Astrocyte of the spinal cord (primary cell): Measurements from ENCODE around the gene DCST1.

ENCODE experiments used
- DNase-seq: peaks from one replicate; pipeline ENCODE4 v3.0.0; 2011; ENCODE audit warnings: low read depth, low spot score
- H3K4me3 ChIP-seq: 2 replicates; pipeline ENCODE4 v1.5.1; 2011; ENCODE audit warnings: low read depth, mild to moderate bottlenecking, low read length, moderate library complexity
- CTCF ChIP-seq: IDR thresholded peaks from 2 replicates; pipeline ENCODE4 v1.5.1; 2012; ENCODE audit warnings: low read depth, mild to moderate bottlenecking, low read length, inconsistent platforms
- in situ Hi-C: cut with HindIII; loops from 2 replicates; pipeline ENCODE4 v1.10.0; 2017; ENCODE audit warnings: low sequenced_read_pairs

Gene DCST1

DNA sequence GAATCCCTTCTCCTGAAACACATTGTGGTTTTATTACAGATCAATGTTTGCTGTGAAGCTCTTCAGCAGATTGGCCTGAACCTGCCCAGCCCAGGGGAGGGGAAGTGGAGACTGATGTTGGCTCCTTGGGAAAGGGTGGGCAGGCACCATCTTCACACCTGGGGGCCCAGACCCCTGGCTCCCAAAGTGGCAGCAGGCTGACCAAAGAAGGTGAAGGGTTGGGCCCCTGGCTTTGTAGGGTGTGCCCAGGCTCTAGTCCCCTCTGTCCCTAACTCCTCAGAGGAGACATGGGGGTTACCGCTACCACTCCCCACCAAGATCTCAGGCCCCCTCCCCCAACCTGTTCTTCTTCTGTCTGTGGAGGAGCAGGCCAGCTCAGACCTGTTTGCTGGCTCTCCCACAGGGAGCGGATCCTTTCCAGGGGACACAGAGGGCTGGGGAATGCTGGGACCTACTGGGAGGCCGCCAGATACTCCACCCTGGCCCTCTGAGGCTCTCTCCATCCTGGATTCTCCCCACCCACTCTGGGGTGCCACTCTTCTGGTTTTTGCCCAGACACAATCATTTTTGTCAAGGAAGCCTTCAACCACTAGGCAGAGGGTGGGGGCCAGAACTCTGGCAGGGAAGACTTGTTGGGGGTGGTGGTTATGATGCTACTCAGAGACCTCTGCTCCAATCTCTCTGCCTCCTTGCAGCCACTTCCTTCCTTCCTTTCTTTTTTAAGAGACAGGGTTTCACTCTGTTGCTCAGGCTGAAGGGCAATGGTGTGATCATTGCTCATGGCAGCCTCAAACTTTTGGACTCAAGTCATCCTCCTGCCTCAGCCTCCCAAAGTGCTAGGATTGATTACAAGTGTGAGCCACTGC, 40.0 kb downstream of the DCST1 start:
- DNase-seq: no peak

DNA sequence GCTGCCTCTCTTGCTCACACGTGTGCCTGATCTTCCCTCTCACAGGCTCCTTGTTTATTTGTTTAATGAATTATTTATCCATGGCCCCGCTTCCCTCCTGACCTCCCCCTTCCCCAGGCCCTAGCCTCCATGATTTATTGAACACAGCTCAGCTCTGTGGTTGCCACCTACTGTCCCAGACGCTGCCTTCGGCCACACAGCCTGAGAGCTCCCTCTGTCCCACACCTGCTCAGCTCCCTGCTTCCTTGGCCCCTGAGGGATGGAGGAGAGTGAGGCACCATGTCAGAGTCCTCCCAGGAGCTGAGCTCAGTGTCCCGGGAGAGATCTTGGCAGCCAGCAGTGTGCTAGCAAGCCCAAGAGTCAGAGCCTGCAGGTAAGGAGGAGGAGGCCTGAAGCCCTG, 41.9 kb downstream of the DCST1 start:
- TF ChIP-seq CTCF: no peak
- in situ Hi-C loops: no loop called here
- no peak overlapping the region for H3K4me3 ChIP-seq
- DNase-seq: no peak

More for the DNA sequence above, 40.0 kb downstream of the DCST1 start:
- in situ Hi-C loops: no loop called here
- no peak overlapping the region for H3K4me3 ChIP-seq
- no peak for TF ChIP-seq CTCF

GRCh38 chr1:155076371-155076770, 42.7 kb downstream of the DCST1 start:
- in situ Hi-C loops: no loop called here
- H3K4me3 ChIP-seq: no peak overlapping the region
- no peak for DNase-seq
- no peak for TF ChIP-seq CTCF

GRCh38 chr1:155077346-155077745, 43.7 kb downstream of the DCST1 start:
- TF ChIP-seq CTCF: no peak
- H3K4me3 ChIP-seq: no peak overlapping the region
- DNase-seq: no peak
- in situ Hi-C loops: no loop called here

DNA sequence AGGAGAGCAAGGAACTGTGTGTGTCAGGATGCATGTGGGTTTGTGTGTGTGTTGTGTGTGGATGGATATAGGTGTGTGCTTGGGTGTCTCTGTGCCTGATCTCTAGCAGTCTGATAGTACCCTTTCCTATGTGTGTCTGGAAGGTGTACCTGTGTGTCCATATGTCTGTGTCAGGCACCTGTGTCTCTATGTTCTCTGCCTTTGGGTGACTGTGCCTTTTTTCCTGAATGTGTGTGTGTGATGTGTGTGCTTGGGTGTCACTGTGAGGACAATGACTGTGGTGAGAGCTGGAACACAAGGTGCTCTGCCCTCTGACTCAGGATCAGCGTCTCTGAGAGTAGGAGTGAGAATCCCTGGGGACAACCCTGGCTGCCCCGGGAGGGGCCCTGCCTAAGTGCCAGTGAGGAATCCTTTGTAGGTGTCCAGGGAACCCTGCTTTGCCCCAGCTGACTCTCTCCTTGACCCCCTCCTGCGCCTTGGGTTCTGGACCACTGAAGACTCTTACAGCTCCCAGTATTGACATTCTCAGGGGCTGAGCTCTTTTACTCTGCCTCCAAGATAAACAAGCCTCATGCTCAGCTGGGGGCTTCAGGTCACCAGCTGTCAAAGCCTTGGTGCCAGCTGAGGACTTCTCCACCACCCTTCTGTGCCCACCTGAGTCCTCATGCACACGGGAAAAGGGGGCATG, 44.3 kb downstream of the DCST1 start:
- no peak for DNase-seq
- no peak for TF ChIP-seq CTCF
- no peak overlapping the region for H3K4me3 ChIP-seq
- in situ Hi-C loops: no loop called here

GRCh38 chr1:155078469-155079209, 45.0 kb downstream of the DCST1 start, which contains the start of gene EFNA3:
TSS of gene EFNA3 (plus strand) at chr1:155078837. CDS start at chr1:155078942, 105 bp downstream.
- TF ChIP-seq CTCF: no peak
- in situ Hi-C loops: no loop called here
- DNase-seq: peak; percentile 32
- peak within 1 kb of the TSS; percentile 18 for H3K4me3 ChIP-seq
